H1 (cell line): ENCODE data around the gene ARFGEF3. TPM values are rescaled to one million over a fixed set of nuclear protein-coding genes. Genes with fewer than 3 reads are reported as not detected.

Source experiments
- CTCF ChIA-PET: fragments of 300-600 bp; sonication (Branson Sonifier 250); formaldehyde crosslinking; loops from one replicate; lab custom pipeline; 2021; ENCODE audit not compliant: partially characterized antibody; lab: Charles Lee
- POLR2A ChIA-PET: fragments of 300-600 bp; sonication (Branson Sonifier 250); formaldehyde crosslinking; loops from one replicate; lab custom pipeline; 2021; ENCODE audit warnings: inconsistent platforms; ENCODE audit not compliant: partially characterized antibody; lab: Charles Lee
- DNase-seq, 2 experiments: peaks; one replicate each; pipeline versions ENCODE4 v3.0.0 to v3.0.0-alpha.2; 2010 to 2022; ENCODE audit warnings: low spot score in 2 of 2, low read depth in 1 of 2, mixed read lengths in 1 of 2
- FAIRE-seq: peaks from 2 replicates; lab custom pipeline; 2011; peaks lifted over from hg19 to GRCh38; lab: Jason Lieb, UNC
- H2AFZ ChIP-seq: 2 replicates; pipeline ENCODE4 v1.8.1; 2012; ENCODE audit warnings: low read length, inconsistent platforms
- H2AK5ac ChIP-seq: 2 replicates; pipeline ENCODE4 v1.6.1; 2013; ENCODE audit warnings: low read depth, low read length
- H2BK120ac ChIP-seq: replicated peaks from 2 replicates; pipeline ENCODE3; 2013; ENCODE audit warnings: low read depth, low read length, inconsistent platforms
- H2BK12ac ChIP-seq: 2 replicates; pipeline ENCODE4 v1.6.1; 2013; ENCODE audit warnings: low read depth, low read length
- H2BK15ac ChIP-seq: 2 replicates; pipeline ENCODE4 v1.6.1; 2013; ENCODE audit warnings: low read length
- H2BK20ac ChIP-seq: 2 replicates; pipeline ENCODE4 v1.6.1; 2013; ENCODE audit warnings: low read length
- H2BK5ac ChIP-seq: 2 replicates; pipeline ENCODE4 v1.6.1; 2013; ENCODE audit warnings: low read depth, low read length
- H3K14ac ChIP-seq: 2 replicates; pipeline ENCODE4 v1.6.1; 2013; ENCODE audit warnings: inconsistent platforms; ENCODE audit not compliant: insufficient read length
- H3K18ac ChIP-seq: 2 replicates; pipeline ENCODE4 v1.6.1; 2013; ENCODE audit warnings: low read length; ENCODE audit errors: extremely low read depth
- H3K23ac ChIP-seq: 2 replicates; pipeline ENCODE4 v1.6.1; 2013; ENCODE audit warnings: inconsistent platforms; ENCODE audit not compliant: insufficient read length
- H3K23me2 ChIP-seq: 2 replicates; pipeline ENCODE4 v1.6.1; 2013; ENCODE audit warnings: low read depth, low read length
- H3K27ac ChIP-seq: 2 replicates; pipeline ENCODE4 v1.6.1; 2011; ENCODE audit warnings: low read depth, low read length, inconsistent platforms
- H3K27me3 ChIP-seq, 4 experiments: replicated peaks in 1 of 4; 1 replicate in 1 of 4; 2 replicates in 3 of 4; pipeline versions ENCODE4 v1.6.1 to v1.8.1; 2011 to 2013; ENCODE audit warnings: low read length in 3 of 4, mild to moderate bottlenecking in 3 of 4, inconsistent platforms in 2 of 4, mixed read lengths in 2 of 4, moderate library complexity in 1 of 4; ENCODE audit not compliant: control insufficient read depth in 3 of 4, insufficient read depth in 3 of 4; ENCODE audit errors: extremely low read depth in 1 of 4
- H3K36me3 ChIP-seq, 4 experiments: 2 replicates each; pipeline versions ENCODE4 v1.6.1 to v1.8.1; 2011 to 2013; ENCODE audit warnings: mild to moderate bottlenecking in 4 of 4, low read length in 3 of 4, moderate library complexity in 2 of 4, control low read depth in 1 of 4, inconsistent platforms in 1 of 4; ENCODE audit not compliant: insufficient read depth in 4 of 4, control insufficient read depth in 2 of 4
- H3K4ac ChIP-seq: replicated peaks from 2 replicates; pipeline ENCODE3; 2013; ENCODE audit warnings: low read length, low read depth, mixed read lengths, inconsistent platforms; ENCODE audit not compliant: insufficient read length
- H3K4me1 ChIP-seq, 4 experiments: replicated peaks in 1 of 4; 1 replicate in 1 of 4; 2 replicates in 3 of 4; pipeline versions ENCODE4 v1.6.1 to v1.8.1; 2011 to 2013; ENCODE audit warnings: low read length in 3 of 4, inconsistent platforms in 2 of 4, mixed read lengths in 1 of 4; ENCODE audit not compliant: insufficient read depth in 4 of 4, control insufficient read depth in 3 of 4
- H3K4me2 ChIP-seq, 2 experiments: 2 replicates each; pipeline versions ENCODE4 v1.6.1 to v1.8.1; 2011 to 2013; ENCODE audit warnings: low read depth in 2 of 2, low read length in 2 of 2, control low read depth in 1 of 2, inconsistent platforms in 1 of 2, mild to moderate bottlenecking in 1 of 2; ENCODE audit not compliant: insufficient read depth in 1 of 2
- H3K4me3 ChIP-seq, 4 experiments: fragments of 200-600, 300-600 bp in 1 of 4; sonication (generic), shearing (Covaris generic), sonication (Bioruptor Twin) in 1 of 4; 2 replicates each; pipeline versions ENCODE4 v1.5.1 to v1.8.1; 2011 to 2016; ENCODE audit warnings: low read length in 4 of 4, low read depth in 3 of 4, control low read depth in 2 of 4, inconsistent platforms in 2 of 4, mild to moderate bottlenecking in 2 of 4, mixed read lengths in 1 of 4, moderate library complexity in 1 of 4; ENCODE audit not compliant: insufficient read depth in 2 of 4; ENCODE audit errors: extremely low read depth in 1 of 4
- H3K56ac ChIP-seq: replicated peaks from 2 replicates; pipeline ENCODE3; 2013; ENCODE audit warnings: low read depth, mild to moderate bottlenecking, mixed read lengths, low read length, inconsistent platforms; ENCODE audit not compliant: insufficient read length
- H3K79me1 ChIP-seq: 2 replicates; pipeline ENCODE4 v1.6.1; 2013; ENCODE audit warnings: low read depth, low read length, control low read depth
- H3K79me2 ChIP-seq, 2 experiments: 2 replicates each; pipeline versions ENCODE4 v1.6.1 to v1.8.1; 2012 to 2013; ENCODE audit warnings: low read length in 2 of 2, mild to moderate bottlenecking in 2 of 2, inconsistent platforms in 1 of 2; ENCODE audit not compliant: insufficient read depth in 2 of 2, control insufficient read depth in 1 of 2
- H3K9ac ChIP-seq, 4 experiments: replicated peaks in 1 of 4; 1 replicate in 1 of 4; 2 replicates in 3 of 4; pipeline versions ENCODE4 v1.6.1 to v1.8.1; 2011 to 2013; ENCODE audit warnings: low read depth in 3 of 4, low read length in 3 of 4, control low read depth in 2 of 4, mild to moderate bottlenecking in 2 of 4, moderate library complexity in 2 of 4, inconsistent platforms in 1 of 4; ENCODE audit errors: extremely low read depth in 1 of 4
- H3K9me3 ChIP-seq, 2 experiments: 2 replicates each; pipeline versions ENCODE4 v1.6.1 to v1.8.1; 2012 to 2013; ENCODE audit warnings: mild to moderate bottlenecking in 2 of 2, moderate library complexity in 2 of 2, control low read depth in 1 of 2, inconsistent platforms in 1 of 2, low read depth in 1 of 2, low read length in 1 of 2, mixed read lengths in 1 of 2; ENCODE audit not compliant: insufficient read depth in 2 of 2
- H4K20me1 ChIP-seq, 2 experiments: replicated peaks in 1 of 2; 2 replicates each; pipeline versions ENCODE3 to v1.8.1; 2011 to 2013; ENCODE audit warnings: inconsistent platforms in 2 of 2, low read length in 2 of 2, mild to moderate bottlenecking in 1 of 2; ENCODE audit not compliant: insufficient read depth in 2 of 2, control insufficient read depth in 1 of 2
- H4K5ac ChIP-seq: 2 replicates; pipeline ENCODE4 v1.6.1; 2013; ENCODE audit warnings: low read length, low read depth, mixed read lengths, inconsistent platforms; ENCODE audit not compliant: insufficient read length
- H4K8ac ChIP-seq: 2 replicates; pipeline ENCODE4 v1.8.0; 2013; ENCODE audit warnings: mild to moderate bottlenecking, moderate library complexity, low read length, inconsistent platforms; ENCODE audit not compliant: insufficient read depth; ENCODE audit errors: extremely low read depth
- H4K91ac ChIP-seq: replicated peaks from 2 replicates; pipeline ENCODE3; 2013; ENCODE audit warnings: low read length, mixed read lengths, inconsistent platforms; ENCODE audit not compliant: insufficient read length
- ATF2 ChIP-seq: IDR thresholded peaks from 2 replicates; pipeline ENCODE4 v1.6.1; 2012; ENCODE audit warnings: low read length, inconsistent platforms
- ATF3 ChIP-seq: IDR thresholded peaks from 2 replicates; pipeline ENCODE4 v1.6.1; 2011; ENCODE audit warnings: low read depth, mild to moderate bottlenecking, low read length; ENCODE audit not compliant: insufficient read depth
- BACH1 ChIP-seq: IDR thresholded peaks from 2 replicates; pipeline ENCODE4 v1.6.1; 2012; ENCODE audit warnings: low read length, improper control_type of control experiment
- HDAC2 ChIP-seq, 2 experiments: fragments of 300-600 bp in 1 of 2; sonication (generic) in 1 of 2; IDR thresholded peaks; 2 replicates each; pipeline ENCODE4 v1.6.1; 2011 to 2012; ENCODE audit warnings: low read depth in 2 of 2, low read length in 2 of 2, mild to moderate bottlenecking in 2 of 2, moderate library complexity in 2 of 2, borderline replicate concordance in 1 of 2, inconsistent platforms in 1 of 2
- KDM5A ChIP-seq: fragments of 200-600 bp; IDR thresholded peaks from 2 replicates; pipeline ENCODE4 v1.7.1; 2012; ENCODE audit warnings: mild to moderate bottlenecking, low read length, inconsistent platforms, mixed read lengths
- MAFK ChIP-seq: IDR thresholded peaks from 2 replicates; pipeline ENCODE4 v1.6.1; 2012; ENCODE audit warnings: low read depth, mild to moderate bottlenecking, improper control_type of control experiment, low read length
- NANOG ChIP-seq: IDR thresholded peaks from 2 replicates; pipeline ENCODE4 v1.6.1; 2011; ENCODE audit warnings: low read length, low read depth, mild to moderate bottlenecking, inconsistent platforms; ENCODE audit not compliant: insufficient read depth, poor library complexity, severe bottlenecking
- PHF8 ChIP-seq: fragments of 200-600 bp; sonication (generic); conservative IDR thresholded peaks from 2 replicates; pipeline ENCODE4 v1.7.1; 2012; ENCODE audit warnings: low read depth, mild to moderate bottlenecking, inconsistent platforms, low read length, moderate library complexity
- RBBP5 ChIP-seq: IDR thresholded peaks from 2 replicates; pipeline ENCODE4 v1.7.1; 2012; ENCODE audit warnings: low read depth, mild to moderate bottlenecking, inconsistent platforms, low read length, moderate library complexity, borderline replicate concordance
- RFX5 ChIP-seq: IDR thresholded peaks from 2 replicates; pipeline ENCODE4 v1.6.1; 2011; ENCODE audit warnings: low read depth, low read length, improper control_type of control experiment, borderline replicate concordance
- SP1 ChIP-seq: IDR thresholded peaks from 2 replicates; pipeline ENCODE4 v1.6.1; 2011; ENCODE audit warnings: low read depth, low read length
- TAF1 ChIP-seq: IDR thresholded peaks from 2 replicates; pipeline ENCODE4 v1.6.1; 2011; ENCODE audit warnings: mild to moderate bottlenecking, low read depth, low read length
- WGBS, 2 experiments: shearing (Covaris generic) in 1 of 2; methylation state at CpG; one replicate each; pipeline versions ENCODE4 v1.1.6 to v1.1.7; 2013 to 2015; ENCODE audit warnings: low lambda C conversion rate in 2 of 2, mixed read lengths in 2 of 2, inconsistent platforms in 1 of 2, low coverage in 1 of 2, missing lambda C conversion rate in 1 of 2; ENCODE audit not compliant: insufficient replicate concordance in 2 of 2, insufficient coverage in 1 of 2, insufficient read length in 1 of 2; ENCODE audit errors: extremely low coverage in 1 of 2, missing lambda C conversion rate in 1 of 2; 5-methylcytosine and 5-hydroxymethylcytosine counted together
- polyA plus RNA-seq, 7 experiments: library from polyadenylated mRNA; depleted of rRNA in 3 of 7; stranded (reverse) in 5 of 7; unstranded in 2 of 7; fragments of >200 nt in 5 of 7; fragments of 200-250 nt in 2 of 7; gene quantifications; 1 replicate in 5 of 7; 2 replicates in 1 of 7; 4 replicates in 1 of 7; pipeline versions ENCODE4 v1.2.1 to v1.2.3, GENCODE V29; 2011 to 2013; ENCODE audit warnings: missing spikeins in 2 of 7, mixed read lengths in 2 of 7
- total RNA-seq: library from RNA; stranded (reverse); fragmentation: NEBNext Ultra II Directional; extraction: Animal tissue kit (Norgen Biotek cat#: 25700); gene quantifications from 2 replicates; pipeline ENCODE4 v1.2.1, GENCODE V29; 2021

The ARFGEF3 gene
- total and polyA plus RNA-seq, 2 of the 8 experiments (the other 6 are each of a cell fraction or from before 2014, with no cell fraction given): 5.8 to 23.2 TPM

GRCh38 chr6:138239774-138240173 lies 78.0 kb downstream of the ARFGEF3 start:
- no peak overlapping the region for H2BK5ac ChIP-seq
- no peaks in the 10 kb centered on the region for H3K27me3 ChIP-seq
- H4K5ac ChIP-seq: no peak overlapping the region
- no peak overlapping the region for H2BK20ac ChIP-seq
- H2BK12ac ChIP-seq: no peak overlapping the region
- H4K8ac ChIP-seq: no peak overlapping the region
- no peak overlapping the region for H3K9ac ChIP-seq
- no peak overlapping the region for H3K56ac ChIP-seq
- no peak overlapping the region for H2AFZ ChIP-seq
- H3K14ac ChIP-seq: no peak overlapping the region
- H4K20me1 ChIP-seq: no peaks in the 10 kb centered on the region
- H3K4me2 ChIP-seq: no peak overlapping the region
- no peak for FAIRE-seq
- H3K4ac ChIP-seq: no peak overlapping the region
- H2BK120ac ChIP-seq: no peak overlapping the region
- 97% methylated on average over 1 of the region's 1 CpG; no CpG with 5 or more reads in 1 of the 2 experiments for WGBS, 2 experiments
- DNase-seq: no peak
- no peaks in the 10 kb centered on the region for H3K79me1 ChIP-seq
- H3K4me3 ChIP-seq: no peak overlapping the region
- no peaks in the 10 kb centered on the region for H3K79me2 ChIP-seq
- POLR2A ChIA-PET: no interaction called here
- H3K18ac ChIP-seq: no peak overlapping the region
- no peaks in the 10 kb centered on the region for H3K23me2 ChIP-seq
- H3K4me1 ChIP-seq: no peaks in the 10 kb centered on the region
- H3K36me3 ChIP-seq: 0 out of 8 replicates have a peak, but pooled peaks cover 0 to 3% (median 0%) of the 10 kb centered on the region in 4 experiments
- H3K9me3 ChIP-seq: no peaks in the 10 kb centered on the region
- H3K23ac ChIP-seq: no peak overlapping the region
- no peak overlapping the region for H2BK15ac ChIP-seq
- H3K27ac ChIP-seq: no peak overlapping the region
- H2AK5ac ChIP-seq: no peak overlapping the region
- H4K91ac ChIP-seq: no peak overlapping the region
- CTCF ChIA-PET: interaction anchor here (0.5 to 1.4 kb wide), 4 partner anchors 13 to 308 kb away, joined by 3 to 5 read pairs (median 4); no protein-coding TSS in a partner anchor
- no peak for TF ChIP-seq TAF1
- no peak for TF ChIP-seq HDAC2 (IDR thresholded peaks at IDR 0.05; ENCODE audit: borderline replicate concordance in 1 of 2, low read depth in 2 of 2, low read length in 2 of 2)
- no peak for TF ChIP-seq RFX5
- no peak for TF ChIP-seq ATF3
- no peak for TF ChIP-seq RBBP5
- no peak for TF ChIP-seq PHF8
- TF ChIP-seq SP1: no peak
- TF ChIP-seq ATF2: no peak
- no peak for TF ChIP-seq BACH1
- TF ChIP-seq MAFK: no peak
- TF ChIP-seq KDM5A: no peak
- TF ChIP-seq NANOG: no peak
